Globus pallidus (tissue), 1 donor: ENCODE measurements around the gene TMEM130.

Experiments
- DNase-seq: peaks from one replicate; pipeline ENCODE4 v3.0.0-alpha.2; 2015; ENCODE audit warnings: low spot score

The TMEM130 gene

GRCh38 chr7:98841179-98841997 lies 28.4 kb downstream of the TMEM130 start:
- peak; percentile 26 for DNase-seq

- no peak for DNase-seq
These were observed 29.1 kb downstream of the TMEM130 start for GRCh38 chr7:98840722-98841121.

- DNase-seq = no peak
These were observed 29.7 kb downstream of the TMEM130 start for GRCh38 chr7:98840096-98840495.

- DNase-seq = no peak
These were observed 32.2 kb downstream of the TMEM130 start for GRCh38 chr7:98837630-98837972.

DNA sequence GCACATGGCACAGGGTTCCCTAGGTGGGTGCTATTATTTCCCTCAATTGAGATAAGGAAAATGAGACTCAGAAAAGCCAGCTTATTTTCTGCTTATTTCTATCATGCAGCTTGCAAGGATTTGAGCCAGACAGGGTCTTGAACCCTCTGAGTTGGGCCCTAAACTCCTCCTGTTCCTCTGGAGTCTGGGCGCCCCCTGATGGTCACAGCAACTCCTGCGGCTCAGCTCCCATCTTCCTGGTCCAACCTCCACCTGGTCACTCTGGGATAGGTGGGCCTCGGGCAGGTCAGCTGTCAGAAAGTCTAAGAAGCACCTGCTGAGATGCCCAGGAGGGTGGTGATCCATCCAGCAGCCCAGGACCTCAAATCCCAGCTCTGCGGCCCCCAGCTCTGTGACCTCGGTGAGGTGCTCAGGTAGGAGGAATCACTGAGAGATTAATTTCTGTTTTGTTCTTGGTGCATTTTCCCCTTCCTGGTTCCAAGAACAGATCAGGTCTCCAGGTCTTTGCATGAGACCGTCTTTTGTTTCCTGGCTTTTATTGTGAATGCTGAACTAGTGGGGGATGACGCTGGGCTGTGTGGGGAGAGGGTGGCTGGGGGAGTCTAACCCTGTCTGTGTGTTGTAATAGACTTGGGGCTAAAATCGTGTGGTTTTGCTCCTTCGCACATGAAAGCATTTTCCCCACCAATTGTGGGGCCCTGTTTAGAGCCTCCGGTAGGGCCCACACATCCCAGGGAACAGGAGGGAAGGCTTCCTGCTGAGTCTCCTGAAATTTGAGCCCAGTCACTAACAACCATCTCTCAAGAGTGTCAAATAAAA lies 32.8 kb downstream of the TMEM130 start:
- no peak for DNase-seq

DNA sequence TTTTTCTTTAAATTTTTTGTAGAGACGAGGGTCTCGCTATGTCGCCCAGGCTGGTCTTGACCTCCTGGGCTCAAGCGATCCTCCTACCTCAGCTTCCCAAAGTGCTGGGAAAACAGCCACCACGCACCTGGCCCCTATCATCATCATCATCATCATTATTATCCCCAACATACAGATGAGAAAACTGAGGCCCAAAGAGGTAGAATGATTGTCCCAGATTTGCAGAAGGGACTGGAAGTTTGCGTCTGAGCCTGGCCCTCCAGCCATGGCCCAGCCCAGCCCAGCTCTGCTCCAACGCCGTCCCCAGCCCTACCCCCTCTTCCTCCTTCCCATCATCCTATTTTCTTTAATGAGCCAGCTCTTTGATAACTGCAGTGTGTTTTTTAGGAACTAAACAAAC lies 34.9 kb downstream of the TMEM130 start:
- no peak for DNase-seq

GRCh38 chr7:98833022-98833421 lies 36.8 kb downstream of the TMEM130 start:
- DNase-seq = no peak

- DNase-seq = no peak
These were observed 38.1 kb downstream of the TMEM130 start for GRCh38 chr7:98831641-98832221.

GRCh38 chr7:98830972-98831548 lies 38.8 kb downstream of the TMEM130 start:
- no peak for DNase-seq

GRCh38 chr7:98828368-98828767 lies 41.4 kb downstream of the TMEM130 start:
- no peak for DNase-seq

GRCh38 chr7:98827258-98827657 lies 42.6 kb downstream of the TMEM130 start:
- DNase-seq = no peak

- DNase-seq = peak; percentile 49
These were observed 43.0 kb downstream of the TMEM130 start for GRCh38 chr7:98826811-98827231.

- no peak for DNase-seq
These were observed 43.4 kb downstream of the TMEM130 start for GRCh38 chr7:98826387-98826786.

GRCh38 chr7:98823226-98823625 lies 46.6 kb downstream of the TMEM130 start:
- DNase-seq = no peak

DNA sequence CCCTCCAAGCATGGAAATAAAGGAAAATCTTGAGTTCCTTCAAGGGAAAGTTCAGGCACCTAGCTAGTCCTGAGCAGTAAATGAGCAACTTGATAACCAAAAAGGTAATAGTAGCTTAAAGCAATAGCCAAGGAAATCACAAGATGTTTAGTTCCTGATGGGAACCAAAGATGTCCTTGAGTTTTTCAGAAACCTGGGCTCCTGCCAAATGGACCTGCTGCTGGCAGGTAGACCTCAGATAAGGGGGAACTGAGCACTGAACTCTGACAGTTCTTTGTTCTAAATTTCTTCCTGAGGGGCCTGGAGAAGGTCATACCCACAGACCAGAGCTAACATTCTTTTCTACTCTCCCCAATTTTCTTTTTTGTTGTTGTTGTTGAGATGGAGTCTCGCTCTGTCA lies 48.5 kb downstream of the TMEM130 start:
- no peak for DNase-seq

GRCh38 chr7:98816967-98817710 lies 52.7 kb downstream of the TMEM130 start:
- no peak for DNase-seq

- no peak for DNase-seq
These were observed 53.6 kb downstream of the TMEM130 start for GRCh38 chr7:98816241-98816640.

DNA sequence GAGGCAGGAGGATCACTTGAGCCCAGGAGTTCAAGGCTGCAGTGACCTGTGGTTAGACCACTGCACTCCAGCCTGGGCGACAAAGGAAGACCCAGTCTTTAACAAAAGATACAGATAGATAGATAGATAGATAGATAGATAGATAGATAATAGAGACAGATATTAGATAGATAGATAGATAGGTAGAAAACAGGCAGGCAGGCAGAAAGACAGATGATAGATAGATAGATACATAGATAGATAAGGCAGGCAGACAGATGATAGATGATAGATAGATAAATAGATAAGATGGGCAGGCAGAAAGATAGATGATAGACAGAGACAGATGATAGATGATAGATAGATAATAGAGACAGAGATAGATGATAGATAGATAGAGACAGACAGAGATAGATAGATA lies 54.5 kb downstream of the TMEM130 start:
- DNase-seq = no peak

GRCh38 chr7:98811299-98811698 lies 58.5 kb downstream of the TMEM130 start:
- DNase-seq = no peak

GRCh38 chr7:98810153-98810802 lies 59.5 kb downstream of the TMEM130 start:
- no peak for DNase-seq

GRCh38 chr7:98808751-98809460 lies 60.9 kb downstream of the TMEM130 start:
- DNase-seq = no peak
